GM18526 (cell line): ENCODE results near the gene USP51.

Source experiments
- POLR2A ChIP-seq: IDR thresholded peaks from 3 replicates; pipeline ENCODE4 v1.6.1; 2011; ENCODE audit not compliant: insufficient read length; ENCODE audit errors: extremely low read depth

USP51 gene

DNA sequence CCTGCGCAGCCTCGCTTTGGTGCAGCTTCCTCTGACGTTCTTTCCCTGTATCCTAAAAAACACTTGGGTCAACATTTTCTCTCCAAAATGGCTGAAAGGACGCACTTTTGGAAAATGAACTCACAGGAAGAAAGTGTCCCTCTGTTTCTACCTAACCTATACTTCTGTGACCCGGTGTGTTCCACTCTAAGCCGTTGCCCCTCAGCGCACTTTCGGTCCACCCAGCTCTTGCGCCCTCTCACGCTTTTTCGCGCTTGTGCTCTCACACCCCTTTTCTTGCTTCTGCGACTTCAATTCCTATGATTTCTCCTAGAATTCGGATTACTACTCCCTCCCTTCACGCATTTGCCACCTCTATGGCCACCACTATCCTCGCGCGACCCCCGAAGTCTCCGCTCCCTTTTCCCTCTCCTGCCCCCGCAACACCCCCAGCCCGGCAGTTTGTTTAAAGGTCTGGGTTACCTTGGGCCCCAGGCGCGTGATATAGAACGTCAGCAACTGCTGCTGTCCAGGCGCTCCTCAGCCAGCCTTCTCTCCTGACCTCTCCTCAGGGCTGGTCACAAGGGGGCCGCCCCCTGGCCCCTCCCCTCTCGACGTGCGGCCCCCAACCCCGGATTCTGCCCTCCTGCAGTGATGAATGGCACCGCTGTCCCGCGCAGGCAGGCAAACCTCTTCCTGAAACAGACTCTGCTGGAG, at the start of gene USP51:
USP51 (minus strand) TSS at position 535 of the 696 bp plus-strand sequence. CDS start 909 bp downstream, outside the sequence.
- no peak for TF ChIP-seq POLR2A

DNA sequence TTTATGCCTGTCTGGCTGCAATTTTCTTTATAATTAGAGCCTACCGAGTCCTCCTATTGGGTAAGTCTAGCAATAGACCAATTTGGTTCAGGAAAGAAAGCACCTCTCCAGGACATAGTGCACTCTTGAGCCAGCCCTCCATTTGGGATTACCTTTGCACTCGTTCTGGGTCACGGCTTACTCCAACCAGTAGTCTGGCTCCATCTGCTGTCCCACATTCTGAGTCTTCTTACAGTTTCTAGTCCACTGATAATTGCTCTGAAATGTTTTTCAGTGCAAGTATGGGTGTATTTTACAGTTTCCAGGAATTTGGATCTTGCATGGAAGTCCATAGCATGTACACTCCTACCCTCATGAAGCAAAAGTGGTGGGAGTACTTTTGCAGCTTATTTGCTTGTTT, 34.8 kb upstream of the USP51 start:
- TF ChIP-seq POLR2A = no peak

DNA sequence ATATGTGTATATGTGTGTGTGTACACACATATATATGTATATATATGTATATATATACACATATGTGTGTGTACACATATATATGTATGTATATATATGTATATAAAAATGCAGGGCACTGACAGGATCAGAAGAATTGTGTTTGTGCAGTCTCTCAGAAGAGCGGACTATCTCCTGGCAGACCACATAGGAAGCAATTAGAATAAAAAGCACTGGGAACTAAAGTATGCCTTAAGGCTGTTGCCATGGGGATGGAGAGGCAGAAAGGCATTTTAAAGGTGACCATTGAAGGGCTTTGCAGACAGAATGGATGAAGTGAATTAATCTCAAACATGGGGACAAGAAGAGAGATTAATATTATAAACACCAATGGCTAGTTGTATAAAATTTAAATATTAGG, 33.7 kb upstream of the USP51 start:
- no peak for TF ChIP-seq POLR2A

GRCh38 chrX:55522596-55523276, 33.1 kb upstream of the USP51 start:
- no peak for TF ChIP-seq POLR2A

- TF ChIP-seq POLR2A = no peak
These were observed 32.0 kb upstream of the USP51 start for GRCh38 chrX:55521687-55522086.

DNA sequence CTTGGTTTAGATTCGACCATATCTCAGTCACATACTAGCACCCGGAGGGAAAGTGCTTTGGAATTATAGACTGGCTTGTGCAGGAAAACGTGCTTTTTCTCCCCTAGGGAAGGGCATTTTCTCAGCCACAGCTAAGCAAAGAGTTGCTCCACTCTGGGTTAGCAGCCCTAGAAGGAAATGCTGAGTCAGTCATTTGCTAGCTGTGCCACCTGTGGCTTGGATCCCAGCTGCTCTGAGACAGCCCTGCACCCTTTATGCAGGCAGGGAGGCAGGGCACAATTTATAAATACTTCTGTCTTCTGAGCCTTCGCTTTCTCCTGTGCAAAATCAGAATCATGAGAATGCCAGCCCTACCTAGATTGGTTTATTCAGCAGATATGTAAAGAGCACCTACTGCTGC, 1.3 kb upstream of the USP51 start:
- no peak for TF ChIP-seq POLR2A

DNA sequence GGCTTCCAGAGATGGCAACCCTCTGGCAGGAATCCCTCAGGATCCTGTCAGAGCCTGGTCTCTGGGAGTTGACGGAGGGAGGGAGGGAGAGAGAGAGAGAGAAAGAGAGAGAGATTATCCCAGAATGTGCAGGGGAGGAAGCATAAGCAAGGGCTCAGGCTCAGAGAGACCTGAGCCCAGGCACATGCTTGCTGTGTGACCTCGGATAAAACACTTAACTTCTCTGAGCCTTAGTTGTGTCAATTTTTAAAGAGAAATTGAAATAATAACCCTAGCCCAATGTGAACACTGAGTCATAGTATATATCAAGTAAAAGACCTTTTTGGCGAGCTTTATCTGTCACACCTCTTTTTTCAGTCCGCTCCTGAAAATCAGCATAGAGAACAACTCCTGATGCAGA, 473 bp upstream of the USP51 start:
- no peak for TF ChIP-seq POLR2A

- peak; percentile 28 for TF ChIP-seq POLR2A
These were observed 895 bp downstream of the USP51 start for GRCh38 chrX:55488593-55489313.

- no peak for TF ChIP-seq POLR2A
These were observed 1.5 kb downstream of the USP51 start for GRCh38 chrX:55488006-55488592.

DNA sequence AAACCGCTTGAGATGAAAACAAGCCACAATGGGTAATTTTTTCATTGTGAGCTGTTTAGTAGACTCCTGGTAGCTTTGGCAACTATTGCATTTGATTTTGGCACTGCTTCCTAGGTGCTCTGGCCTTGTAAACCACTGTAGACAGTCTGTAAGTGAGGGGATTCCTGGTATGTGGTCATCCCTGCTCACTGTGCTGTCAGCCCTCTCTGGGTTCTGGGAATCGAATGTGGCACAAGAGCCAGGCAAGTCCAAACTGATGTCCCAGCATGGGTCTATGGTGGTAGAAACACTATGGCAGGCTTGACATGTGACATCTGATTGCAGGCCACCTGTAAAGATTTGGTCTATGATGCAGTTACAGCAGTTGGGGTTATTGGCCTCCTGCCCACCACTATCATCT, 2.5 kb downstream of the USP51 start:
- TF ChIP-seq POLR2A = no peak

GRCh38 chrX:55486736-55487135, 2.9 kb downstream of the USP51 start:
- TF ChIP-seq POLR2A = no peak

- TF ChIP-seq POLR2A = no peak
These were observed 4.7 kb downstream of the USP51 start for GRCh38 chrX:55484948-55485347.

- no peak for TF ChIP-seq POLR2A
These were observed 9.1 kb downstream of the USP51 start for GRCh38 chrX:55480390-55481062.

DNA sequence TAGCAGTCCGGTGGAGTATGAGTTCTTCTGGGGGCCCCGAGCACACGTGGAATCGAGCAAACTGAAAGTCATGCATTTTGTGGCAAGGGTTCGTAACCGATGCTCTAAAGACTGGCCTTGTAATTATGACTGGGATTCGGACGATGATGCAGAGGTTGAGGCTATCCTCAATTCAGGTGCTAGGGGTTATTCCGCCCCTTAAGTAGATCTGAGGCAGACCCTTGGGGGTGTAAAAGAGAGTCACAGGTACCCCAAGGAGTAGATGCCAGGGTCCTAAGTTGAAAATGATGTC, 36.9 kb downstream of the USP51 start:
- TF ChIP-seq POLR2A = no peak
